ENCODE data around the gene FARP2. TPM values are rescaled to one million over a fixed set of nuclear protein-coding genes. Genes with fewer than 3 reads are reported as not detected.

Gene FARP2
- total RNA-seq, 6 donors from 2014 or later, result 33.4 to 96.4 (median 42.2) TPM

DNA sequence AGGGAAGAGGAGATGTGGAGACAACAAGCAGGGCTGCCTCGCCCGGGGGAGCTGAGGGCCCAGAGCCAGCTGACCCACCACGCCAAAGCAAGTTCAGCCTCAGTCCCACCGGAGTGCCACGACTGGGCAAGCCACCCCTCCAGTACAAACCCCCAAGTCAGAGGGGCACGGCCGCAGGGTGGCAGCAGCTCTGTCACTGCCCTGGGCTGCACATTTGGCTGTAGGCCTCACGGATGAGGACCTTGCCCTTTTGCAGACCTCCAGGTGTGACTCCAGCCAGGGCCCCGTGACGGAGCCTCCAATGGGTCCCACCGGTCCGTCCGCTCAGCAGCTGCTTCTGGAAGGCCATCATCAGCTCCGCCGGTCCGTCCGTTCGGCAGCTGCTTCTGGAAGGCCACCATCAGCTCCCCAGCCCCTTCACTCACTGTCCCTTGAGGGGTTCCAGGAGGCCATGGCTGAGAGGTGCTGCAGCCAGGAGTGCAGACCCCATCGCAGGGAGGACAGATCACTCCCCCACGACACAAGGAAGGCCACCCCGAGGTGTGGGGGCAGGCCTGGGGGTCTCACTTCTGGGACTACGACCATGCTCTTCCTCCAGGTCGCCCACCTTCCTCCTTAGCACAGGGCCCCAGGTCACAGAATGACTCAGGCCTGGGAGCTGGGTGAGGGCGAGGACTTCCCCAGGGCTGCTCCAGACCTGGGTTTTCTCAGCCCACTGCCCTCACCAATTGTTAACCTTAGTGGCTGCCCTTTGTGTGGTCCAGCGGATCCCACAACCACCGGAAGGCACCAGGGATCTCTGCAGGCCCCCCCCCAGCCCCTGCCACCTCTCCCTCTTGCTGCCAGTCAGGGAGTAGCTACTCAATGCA is 176.9 kb downstream of the FARP2 start:
- WGBS, 2 donors, result 84 to 100% methylated on average over 2 to 24 of the region's 26 CpGs
- H3K9me3 ChIP-seq, result no peaks in the 10 kb centered on the region
- H3K4me1 ChIP-seq, result no peaks in the 10 kb centered on the region
- TF ChIP-seq, protein P1, sequence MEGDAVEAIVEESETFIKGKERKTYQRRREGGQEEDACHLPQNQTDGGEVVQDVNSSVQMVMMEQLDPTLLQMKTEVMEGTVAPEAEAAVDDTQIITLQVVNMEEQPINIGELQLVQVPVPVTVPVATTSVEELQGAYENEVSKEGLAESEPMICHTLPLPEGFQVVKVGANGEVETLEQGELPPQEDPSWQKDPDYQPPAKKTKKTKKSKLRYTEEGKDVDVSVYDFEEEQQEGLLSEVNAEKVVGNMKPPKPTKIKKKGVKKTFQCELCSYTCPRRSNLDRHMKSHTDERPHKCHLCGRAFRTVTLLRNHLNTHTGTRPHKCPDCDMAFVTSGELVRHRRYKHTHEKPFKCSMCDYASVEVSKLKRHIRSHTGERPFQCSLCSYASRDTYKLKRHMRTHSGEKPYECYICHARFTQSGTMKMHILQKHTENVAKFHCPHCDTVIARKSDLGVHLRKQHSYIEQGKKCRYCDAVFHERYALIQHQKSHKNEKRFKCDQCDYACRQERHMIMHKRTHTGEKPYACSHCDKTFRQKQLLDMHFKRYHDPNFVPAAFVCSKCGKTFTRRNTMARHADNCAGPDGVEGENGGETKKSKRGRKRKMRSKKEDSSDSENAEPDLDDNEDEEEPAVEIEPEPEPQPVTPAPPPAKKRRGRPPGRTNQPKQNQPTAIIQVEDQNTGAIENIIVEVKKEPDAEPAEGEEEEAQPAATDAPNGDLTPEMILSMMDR (IDR thresholded peaks at IDR 0.05), result no peak
- TF ChIP-seq POLR2A (IDR thresholded peaks at IDR 0.05) (no peak), EP300 (IDR thresholded peaks at IDR 0.05) (no peak), POLR2AphosphoS5 (IDR thresholded peaks at IDR 0.05) (no peak)
- H3K36me3 ChIP-seq, result no peaks in the 10 kb centered on the region
- H3K27ac ChIP-seq, result no peak overlapping the region
- ATAC-seq (ENCODE audit: low FRiP score in 2 of 2) (peak in 1 of 2 donors; percentile 15), DNase-seq (peak in 1 of 2 donors; percentile 75)
- H3K4me3 ChIP-seq, result no peak overlapping the region
- no peaks in the 10 kb centered on the region for H3K27me3 ChIP-seq

DNA sequence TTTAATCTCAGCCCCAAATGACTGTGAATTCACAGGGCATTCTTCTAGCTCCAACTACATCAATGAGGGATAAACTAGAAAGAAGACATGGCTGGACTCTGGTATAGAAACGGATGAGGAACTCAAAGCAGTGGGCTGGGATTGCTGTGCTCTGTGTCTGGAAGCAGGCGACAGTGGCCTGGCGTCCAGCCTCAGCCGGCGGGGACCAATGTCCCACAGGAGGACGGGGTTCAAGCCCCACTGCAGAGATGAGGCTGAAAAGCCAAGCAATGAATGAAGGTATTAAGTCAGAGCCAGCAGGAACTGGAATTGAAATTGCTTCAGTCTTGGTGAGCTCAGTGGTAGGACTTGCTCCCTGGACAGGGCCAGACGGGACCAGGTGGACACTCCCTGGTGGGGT is 178.2 kb downstream of the FARP2 start:
- Histone ChIP-seq H3K27ac (no peak overlapping the region), H3K4me3 (no peak overlapping the region), H3K27me3 (no peaks in the 10 kb centered on the region), H3K4me1 (no peaks in the 10 kb centered on the region), H3K36me3 (no peaks in the 10 kb centered on the region), H3K9me3 (no peaks in the 10 kb centered on the region)
- ATAC-seq (ENCODE audit: low FRiP score in 2 of 2) (no peak), DNase-seq (peak in 1 of 2 donors; percentile 50)
- no peak for TF ChIP-seq EP300 (IDR thresholded peaks at IDR 0.05)
- TF ChIP-seq, protein P1 (IDR thresholded peaks at IDR 0.05), result no peak
- no peak for TF ChIP-seq POLR2AphosphoS5 (IDR thresholded peaks at IDR 0.05)
- 85 to 87% methylated on average over 7 of the region's 7 CpGs for WGBS, 2 donors

DNA sequence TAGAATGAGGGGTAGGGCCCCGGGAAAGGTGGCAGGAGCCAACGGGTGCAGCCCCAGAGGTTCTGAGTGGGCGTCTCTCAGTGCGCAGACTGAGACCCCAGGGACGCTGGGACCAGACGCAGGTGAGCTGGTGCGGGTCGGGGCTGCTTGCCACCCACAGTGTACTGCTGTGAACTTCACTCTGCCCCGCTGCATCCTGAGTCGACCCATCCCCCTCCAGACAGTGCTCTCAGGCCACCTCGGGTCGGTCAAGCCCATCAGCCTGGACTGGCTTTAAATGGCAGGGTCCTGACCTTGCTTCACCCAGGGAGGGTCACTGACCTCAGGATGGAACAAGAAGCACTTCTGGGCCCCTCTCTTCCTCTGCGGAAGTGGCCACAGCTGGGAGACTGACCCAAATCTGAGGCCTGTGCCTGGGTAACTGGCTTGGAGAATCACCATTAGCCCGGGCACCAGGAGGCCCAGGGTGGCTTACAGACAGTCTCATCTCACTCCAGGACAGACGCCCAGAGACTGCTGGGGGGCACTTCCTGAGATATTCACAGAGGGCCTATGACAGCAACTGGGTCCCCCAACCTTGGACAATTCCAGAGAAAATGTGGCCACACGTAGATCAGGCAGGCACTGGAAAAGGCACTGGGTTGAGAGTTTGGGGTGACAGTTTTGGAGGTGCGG is 178.8 kb downstream of the FARP2 start:
- Histone ChIP-seq H3K9me3 (no peaks in the 10 kb centered on the region), H3K27me3 (no peaks in the 10 kb centered on the region), H3K36me3 (no peaks in the 10 kb centered on the region), H3K27ac (no peak overlapping the region), H3K4me3 (no peak overlapping the region), H3K4me1 (peaks cover 0 to 4% (median 0%) of the 10 kb centered on the region in 4 donors)
- peak in 1 of 2 donors; percentile 64 for DNase-seq
- 82 to 85% methylated on average over 14 to 15 of the region's 17 CpGs for WGBS, 2 donors
- no peak for ATAC-seq (ENCODE audit: low FRiP score in 2 of 2)
- TF ChIP-seq, protein P1 (IDR thresholded peaks at IDR 0.05), result no peak
- TF ChIP-seq EP300 (IDR thresholded peaks at IDR 0.05) (no peak), POLR2AphosphoS5 (IDR thresholded peaks at IDR 0.05) (no peak), POLR2A (IDR thresholded peaks at IDR 0.05) (no peak)

DNA sequence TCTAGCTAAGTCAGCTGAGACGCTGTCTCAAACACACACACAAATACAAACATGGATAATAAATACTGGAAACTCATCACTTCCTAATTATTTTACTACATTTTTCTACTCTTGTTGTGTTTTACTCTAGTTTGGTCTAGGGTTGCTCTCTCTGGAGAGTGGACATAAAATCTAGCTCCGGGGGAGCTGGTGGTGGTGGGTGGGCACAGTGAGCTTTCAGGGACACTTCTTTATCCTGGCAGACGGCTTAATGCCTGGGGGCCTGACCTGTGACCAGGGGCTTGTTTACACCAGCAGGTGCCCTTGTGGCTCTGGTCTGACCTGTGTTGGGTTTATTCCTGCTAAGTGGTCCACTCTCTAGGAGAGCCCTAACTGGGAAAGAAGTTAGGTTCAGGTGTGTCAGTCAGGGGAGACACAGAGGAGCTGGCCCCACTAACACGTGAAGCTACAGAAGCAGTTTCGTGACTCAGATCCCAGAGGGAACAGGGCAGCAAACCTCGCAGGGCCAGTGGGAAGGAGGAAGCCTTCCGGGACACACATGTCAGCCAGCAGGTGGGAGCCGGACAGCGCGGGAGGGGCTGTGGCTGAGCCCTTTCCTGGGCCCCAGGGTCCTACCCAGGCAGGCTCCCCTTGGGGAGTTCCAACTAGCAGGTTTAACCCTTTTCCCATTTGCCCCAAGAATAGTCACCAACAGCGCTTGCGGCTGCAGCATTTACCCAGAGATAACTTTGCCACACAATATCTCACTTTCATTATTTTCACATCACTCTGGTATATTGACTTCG is 180.0 kb downstream of the FARP2 start:
- no peak for TF ChIP-seq EP300 (IDR thresholded peaks at IDR 0.05)
- TF ChIP-seq, protein P1 (IDR thresholded peaks at IDR 0.05), result no peak
- no peak for TF ChIP-seq POLR2AphosphoS5 (IDR thresholded peaks at IDR 0.05)
- TF ChIP-seq POLR2A (IDR thresholded peaks at IDR 0.05), result no peak
- WGBS, 2 donors, result 70 to 79% methylated on average over 12 to 13 of the region's 13 CpGs
- DNase-seq, result peak in 1 of 2 donors; percentile 56

More for the DNA sequence above, 180.0 kb downstream of the FARP2 start:
- Histone ChIP-seq H3K9me3 (no peaks in the 10 kb centered on the region), H3K27me3 (peaks cover 0 to 8% (median 0%) of the 10 kb centered on the region in 4 donors), H3K4me3 (no peak overlapping the region), H3K27ac (no peak overlapping the region), H3K36me3 (no peaks in the 10 kb centered on the region), H3K4me1 (peaks cover 5 to 16% (median 7%) of the 10 kb centered on the region in 4 donors)
- ATAC-seq (ENCODE audit: low FRiP score in 2 of 2), result no peak
